ENCODE data around the gene TEX48.

Gene TEX48

GRCh38 chr9:114690308-114690707 lies 8.3 kb upstream of the TEX48 start:
- no peak overlapping the region for H3K4me3 ChIP-seq (ENCODE audit: control insufficient read depth, low read depth, low read length)
- DNase-seq (ENCODE audit: low read depth): no peak
- TF ChIP-seq, protein P1, sequence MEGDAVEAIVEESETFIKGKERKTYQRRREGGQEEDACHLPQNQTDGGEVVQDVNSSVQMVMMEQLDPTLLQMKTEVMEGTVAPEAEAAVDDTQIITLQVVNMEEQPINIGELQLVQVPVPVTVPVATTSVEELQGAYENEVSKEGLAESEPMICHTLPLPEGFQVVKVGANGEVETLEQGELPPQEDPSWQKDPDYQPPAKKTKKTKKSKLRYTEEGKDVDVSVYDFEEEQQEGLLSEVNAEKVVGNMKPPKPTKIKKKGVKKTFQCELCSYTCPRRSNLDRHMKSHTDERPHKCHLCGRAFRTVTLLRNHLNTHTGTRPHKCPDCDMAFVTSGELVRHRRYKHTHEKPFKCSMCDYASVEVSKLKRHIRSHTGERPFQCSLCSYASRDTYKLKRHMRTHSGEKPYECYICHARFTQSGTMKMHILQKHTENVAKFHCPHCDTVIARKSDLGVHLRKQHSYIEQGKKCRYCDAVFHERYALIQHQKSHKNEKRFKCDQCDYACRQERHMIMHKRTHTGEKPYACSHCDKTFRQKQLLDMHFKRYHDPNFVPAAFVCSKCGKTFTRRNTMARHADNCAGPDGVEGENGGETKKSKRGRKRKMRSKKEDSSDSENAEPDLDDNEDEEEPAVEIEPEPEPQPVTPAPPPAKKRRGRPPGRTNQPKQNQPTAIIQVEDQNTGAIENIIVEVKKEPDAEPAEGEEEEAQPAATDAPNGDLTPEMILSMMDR (IDR thresholded peaks at IDR 0.05; ENCODE audit: control insufficient read depth, insufficient read depth, low read depth, low read length, missing control alignments): no peak

DNA sequence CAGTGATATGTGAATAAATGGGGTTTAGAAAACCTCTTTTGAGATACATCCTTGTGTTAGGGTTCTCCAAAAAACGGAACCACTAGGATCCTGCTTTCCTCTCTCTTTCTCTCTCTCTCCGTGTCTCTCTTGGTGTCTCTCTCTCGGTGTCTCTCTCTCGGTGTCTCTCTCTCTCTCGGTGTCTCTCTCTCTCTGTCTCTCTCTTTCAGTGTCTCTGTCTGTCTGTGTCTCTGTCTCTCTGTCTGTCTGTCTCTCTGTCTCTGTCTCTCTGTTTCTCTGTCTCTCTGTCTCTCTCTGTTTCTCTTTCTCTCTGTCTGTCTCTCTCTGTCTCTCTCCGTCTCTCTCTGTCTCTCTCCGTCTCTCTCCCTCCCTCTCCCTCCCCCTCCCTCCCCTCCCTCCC lies 7.8 kb upstream of the TEX48 start:
- TF ChIP-seq, protein P1 (IDR thresholded peaks at IDR 0.05; ENCODE audit: control insufficient read depth, insufficient read depth, low read depth, low read length, missing control alignments): no peak
- no peak overlapping the region for H3K4me3 ChIP-seq (ENCODE audit: control insufficient read depth, low read depth, low read length)
- no peak for DNase-seq (ENCODE audit: low read depth)

DNA sequence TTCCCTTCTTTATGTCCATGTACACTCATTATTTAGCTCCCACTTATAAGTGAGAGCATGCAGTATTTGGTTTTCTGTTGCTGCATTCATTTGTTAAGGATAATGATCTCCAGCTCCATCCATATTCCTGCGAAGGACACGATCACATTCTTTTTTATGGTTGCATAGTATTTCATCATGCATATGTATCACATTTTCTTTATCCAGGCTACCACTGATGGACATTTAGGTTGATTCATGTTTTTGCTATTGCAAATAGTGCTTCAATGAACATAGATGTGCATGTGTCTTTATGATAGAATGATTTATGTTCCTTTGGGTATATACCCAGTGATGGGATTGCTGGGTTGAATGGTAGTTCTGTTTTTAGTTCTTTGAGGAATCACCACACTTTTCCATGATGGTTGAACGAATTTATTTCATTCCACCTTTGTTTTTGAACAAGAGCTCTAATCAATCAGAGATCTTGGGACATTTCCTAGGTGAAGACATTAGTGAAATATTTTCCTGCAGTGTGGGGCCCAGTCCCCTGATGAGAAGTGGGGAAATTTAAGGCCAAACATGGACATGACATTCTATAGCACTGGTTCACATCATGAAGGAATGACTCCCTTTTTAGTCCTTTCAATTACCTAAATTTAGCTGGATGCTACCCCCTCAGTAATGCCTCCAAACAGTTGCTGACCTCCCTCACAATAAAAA lies 7.1 kb upstream of the TEX48 start:
- no peak for DNase-seq (ENCODE audit: low read depth)
- TF ChIP-seq, protein P1 (IDR thresholded peaks at IDR 0.05; ENCODE audit: control insufficient read depth, insufficient read depth, low read depth, low read length, missing control alignments): no peak

GRCh38 chr9:114688379-114688778 lies 6.4 kb upstream of the TEX48 start:
- DNase-seq (ENCODE audit: low read depth): no peak
- TF ChIP-seq, protein P1 (IDR thresholded peaks at IDR 0.05; ENCODE audit: control insufficient read depth, insufficient read depth, low read depth, low read length, missing control alignments): no peak
- H3K4me3 ChIP-seq (ENCODE audit: control insufficient read depth, low read depth, low read length): no peak overlapping the region

More for the DNA sequence above, 7.1 kb upstream of the TEX48 start:
- no peak overlapping the region for H3K4me3 ChIP-seq (ENCODE audit: control insufficient read depth, low read depth, low read length)

- no peak overlapping the region for H3K4me3 ChIP-seq (ENCODE audit: control insufficient read depth, low read depth, low read length)
- TF ChIP-seq, protein P1 (IDR thresholded peaks at IDR 0.05; ENCODE audit: control insufficient read depth, insufficient read depth, low read depth, low read length, missing control alignments): no peak
- DNase-seq (ENCODE audit: low read depth): no peak
Observed at GRCh38 chr9:114687034-114687433, 5.0 kb upstream of the TEX48 start.

- TF ChIP-seq, protein P1 (IDR thresholded peaks at IDR 0.05; ENCODE audit: control insufficient read depth, insufficient read depth, low read depth, low read length, missing control alignments): no peak
- H3K4me3 ChIP-seq (ENCODE audit: control insufficient read depth, low read depth, low read length): no peak overlapping the region
- no peak for DNase-seq (ENCODE audit: low read depth)
Observed at GRCh38 chr9:114685951-114686350, 4.0 kb upstream of the TEX48 start.
